Endothelial cell of umbilical vein (primary cell): Measurements from ENCODE around the gene FZD8. TPM values are rescaled to one million over a fixed set of nuclear protein-coding genes. Genes with fewer than 3 reads are reported as not detected.

Experiments
- BruUV-seq: library from RNA; stranded (reverse); fragments of 400-500 nt; replicated peaks from 2 replicates; lab custom pipeline; 2021; lab: Mats Ljungman, UMichigan
- CTCF ChIA-PET: fragments of 300-600, 350-600 bp; sonication (Branson Sonifier 250); formaldehyde crosslinking; loops from one replicate; lab custom pipeline; 2021; ENCODE audit warnings: antibody characterized with exemption, inconsistent platforms; lab: Charles Lee
- POLR2A ChIA-PET: fragments of 300-600, 350-600 bp; sonication (Branson Sonifier 250); formaldehyde crosslinking; loops from one replicate; lab custom pipeline; 2021; ENCODE audit warnings: antibody characterized with exemption, inconsistent platforms; lab: Charles Lee
- DNase-seq: peaks from one replicate; pipeline ENCODE4 v3.0.0-alpha.2; 2011; ENCODE audit warnings: low read depth, low spot score
- FAIRE-seq: peaks from 2 replicates; lab custom pipeline; 2011; peaks lifted over from hg19 to GRCh38; lab: Jason Lieb, UNC
- H2AFZ ChIP-seq: 2 replicates; pipeline ENCODE4 v1.6.0; 2012; ENCODE audit warnings: low read depth, low read length, control low read depth, inconsistent platforms
- H3K27ac ChIP-seq: 2 replicates; pipeline ENCODE4 v1.5.1; 2011; ENCODE audit warnings: low read depth, mild to moderate bottlenecking, control low read depth, low read length, moderate library complexity; ENCODE audit not compliant: insufficient read depth
- H3K27me3 ChIP-seq, 2 experiments: 2 replicates each; pipeline versions ENCODE4 v1.6.0 to v1.6.1; 2011; ENCODE audit warnings: low read length in 2 of 2, mixed read lengths in 1 of 2; ENCODE audit not compliant: control insufficient read depth in 2 of 2, insufficient read depth in 2 of 2
- H3K36me3 ChIP-seq, 2 experiments: 2 replicates in 1 of 2; 3 replicates in 1 of 2; pipeline ENCODE4 v1.5.1; 2011; ENCODE audit warnings: low read length in 2 of 2, mild to moderate bottlenecking in 1 of 2, moderate library complexity in 1 of 2; ENCODE audit not compliant: control insufficient read depth in 2 of 2, insufficient read depth in 2 of 2; ENCODE audit errors: extremely low read depth in 1 of 2
- H3K4me1 ChIP-seq: 3 replicates; pipeline ENCODE4 v1.5.1; 2011; ENCODE audit warnings: mild to moderate bottlenecking, low read length; ENCODE audit not compliant: control insufficient read depth, insufficient read depth; ENCODE audit errors: extremely low read depth
- H3K4me2 ChIP-seq: 2 replicates; pipeline ENCODE4 v1.6.1; 2011; ENCODE audit warnings: low read length, control low read depth, mixed read lengths; ENCODE audit not compliant: insufficient read depth
- H3K4me3 ChIP-seq, 3 experiments: fragments of 200-600 bp in 1 of 3; sonication (generic), shearing (Covaris generic) in 1 of 3; replicated peaks in 1 of 3; 2 replicates each; pipeline ENCODE4 v1.5.1; 2011 to 2016; ENCODE audit warnings: control low read depth in 3 of 3, low read length in 3 of 3, mild to moderate bottlenecking in 2 of 3, inconsistent platforms in 1 of 3, low read depth in 1 of 3, moderate library complexity in 1 of 3; ENCODE audit not compliant: insufficient read depth in 1 of 3
- H3K79me2 ChIP-seq: 2 replicates; pipeline ENCODE4 v1.6.0; 2012; ENCODE audit warnings: low read length, inconsistent platforms; ENCODE audit not compliant: control insufficient read depth, insufficient read depth
- H3K9ac ChIP-seq: replicated peaks from 2 replicates; pipeline ENCODE3; 2011; ENCODE audit warnings: low read length, control low read depth; ENCODE audit not compliant: insufficient read depth; ENCODE audit errors: extremely low read depth
- H3K9me1 ChIP-seq: replicated peaks from 3 replicates; pipeline ENCODE4 v1.6.0; 2011; ENCODE audit warnings: mild to moderate bottlenecking, low read length; ENCODE audit not compliant: control insufficient read depth, insufficient read depth; ENCODE audit errors: extremely low read depth
- H3K9me3 ChIP-seq: replicated peaks from 2 replicates; pipeline ENCODE4 v1.5.1; 2012; ENCODE audit warnings: low read length, inconsistent platforms; ENCODE audit not compliant: control insufficient read depth, insufficient read depth
- H4K20me1 ChIP-seq: replicated peaks from 2 replicates; pipeline ENCODE3; 2011; ENCODE audit warnings: mild to moderate bottlenecking, low read length; ENCODE audit not compliant: control insufficient read depth, insufficient read depth; ENCODE audit errors: extremely low read depth
- CTCF ChIP-seq, 2 donors: IDR thresholded peaks; 1 replicate in 1 of 2; 2 replicates in 1 of 2; pipeline ENCODE4 v1.5.1; 2011; ENCODE audit warnings: low read length in 2 of 2, mild to moderate bottlenecking in 2 of 2, moderate library complexity in 2 of 2, control low read depth in 1 of 2, inconsistent platforms in 1 of 2, low read depth in 1 of 2; ENCODE audit not compliant: insufficient read depth in 1 of 2; ENCODE audit errors: extremely low read depth in 1 of 2
- EZH2 ChIP-seq: IDR thresholded peaks from 2 replicates; pipeline ENCODE4 v1.6.1; 2012; ENCODE audit warnings: borderline replicate concordance, low read depth, mild to moderate bottlenecking, moderate library complexity, low read length, inconsistent platforms; ENCODE audit not compliant: severe bottlenecking
- FOS ChIP-seq: IDR thresholded peaks from 2 replicates; pipeline ENCODE4 v1.6.1; 2011; ENCODE audit warnings: mild to moderate bottlenecking, low read length, moderate library complexity, borderline replicate concordance; ENCODE audit not compliant: insufficient read depth
- GATA2 ChIP-seq: IDR thresholded peaks from 2 replicates; pipeline ENCODE4 v1.7.0; 2011; ENCODE audit warnings: low read depth, mild to moderate bottlenecking, moderate library complexity, mixed read lengths, low read length; ENCODE audit not compliant: insufficient read length, insufficient read depth
- JUN ChIP-seq: IDR thresholded peaks from 2 replicates; pipeline ENCODE4 v1.6.1; 2011; ENCODE audit warnings: borderline replicate concordance, low read depth; ENCODE audit not compliant: insufficient read length, insufficient read depth
- MAX ChIP-seq: IDR thresholded peaks from 2 replicates; pipeline ENCODE4 v1.6.1; 2011; ENCODE audit not compliant: insufficient read depth, insufficient read length
- MYC ChIP-seq: IDR thresholded peaks from one replicate; pipeline ENCODE4 v1.6.1; 2011; ENCODE audit warnings: mild to moderate bottlenecking, low read depth, low read length
- POLR2A ChIP-seq: IDR thresholded peaks from 2 replicates; pipeline ENCODE4 v1.6.1; 2012; ENCODE audit warnings: low read depth, mild to moderate bottlenecking, control low read depth, low read length
- POLR2AphosphoS5 ChIP-seq: IDR thresholded peaks from 2 replicates; pipeline ENCODE4 v1.6.1; 2012; ENCODE audit warnings: low read depth, mild to moderate bottlenecking, control low read depth, low read length, moderate library complexity; ENCODE audit not compliant: insufficient read depth
- dilution Hi-C: fragments of 300-500 bp; cut with MboI; formaldehyde crosslinking; loops from one replicate; pipeline ENCODE4 v1.15.0; 2019; ENCODE audit warnings: low sequenced_read_pairs; ENCODE audit not compliant: extremely low pct_ligation_motif_present
- intact Hi-C: fragments of 100-400 bp; cut with micrococcal nuclease; formaldehyde crosslinking; loops from one replicate; pipeline ENCODE4 v1.10.0; 2022
- polyA plus RNA-seq, 4 experiments: library from polyadenylated mRNA; depleted of rRNA in 3 of 4; stranded (reverse) in 3 of 4; unstranded in 1 of 4; fragments of >200 nt; gene quantifications; 2 replicates each; pipeline versions ENCODE4 v1.2.1 to v1.2.3, GENCODE V29; 2011 to 2012; ENCODE audit warnings: missing spikeins in 1 of 4
- total RNA-seq: library from RNA; stranded (reverse); gene quantifications from 2 replicates; pipeline ENCODE4 v1.2.3, GENCODE V29; 2021

FZD8 gene
- total and polyA plus RNA-seq, 2 donors (not counting 3 experiments of a cell fraction or from before 2014, with no cell fraction given) = 6.2 to 11.1 TPM

- FAIRE-seq (no peak), DNase-seq (no peak)
- Histone ChIP-seq H3K4me3 (no peak overlapping the region), H3K27me3 (peaks cover 4 to 8% of the 10 kb centered on the region in 2 experiments), H3K9me1 (no peaks in the 10 kb centered on the region), H3K9me3 (no peaks in the 10 kb centered on the region), H2AFZ (no peak overlapping the region), H3K4me1 (no peaks in the 10 kb centered on the region), H4K20me1 (no peaks in the 10 kb centered on the region), H3K27ac (no peak overlapping the region), H3K9ac (no peak overlapping the region), H3K36me3 (no peaks in the 10 kb centered on the region), H3K79me2 (no peaks in the 10 kb centered on the region), H3K4me2 (no peak overlapping the region)
- no TSS peak for BruUV-seq
- intact Hi-C loops = no loop called here
- ChIA-PET POLR2A (no interaction called here), CTCF (no interaction called here)
- dilution Hi-C loops = no loop called here
- TF ChIP-seq FOS = no peak
- no peak for TF ChIP-seq JUN
- no peak for TF ChIP-seq EZH2
- no peak for TF ChIP-seq GATA2
- no peak for TF ChIP-seq MAX
- no peak for TF ChIP-seq CTCF (IDR thresholded peaks at IDR 0.05; ENCODE audit: extremely low read depth in 1 of 2, insufficient read depth in 1 of 2, low read depth in 1 of 2, low read length in 2 of 2)
- no peak for TF ChIP-seq POLR2A
- TF ChIP-seq MYC = no peak
- no peak for TF ChIP-seq POLR2AphosphoS5
Measured at GRCh38 chr10:35667971-35668370, 25.9 kb upstream of the FZD8 start.
